NCI-H345 treated with DMSO at 0.1 percent for 48 hours (cell line): ENCODE results near the gene COL6A2.
"Not testable (repeated sequence)": the region's sequence is repeated elsewhere in the genome, so short reads cannot be mapped to it uniquely, and the experiment has no call there.

Experiments
- DNase-seq: peaks from one replicate; lab custom pipeline; 2025; ENCODE audit not compliant: unreplicated experiment; lab: John Stamatoyannopoulos, UW

Gene COL6A2

GRCh38 chr21:46154955-46155513 lies 57.1 kb downstream of the COL6A2 start:
- no peak for DNase-seq

- no peak for DNase-seq
These were observed 57.8 kb downstream of the COL6A2 start, which contains the start of gene FTCD for GRCh38 chr21:46155514-46156377. Gene FTCD (minus strand): TSS chr21:46155579. CDS start chr21:46155523, 56 bp downstream.

GRCh38 chr21:46156378-46156645 lies 58.4 kb downstream of the COL6A2 start:
- DNase-seq, result no peak

- DNase-seq, result no peak
These were observed 58.8 kb downstream of the COL6A2 start for GRCh38 chr21:46156678-46157077.

- no peak for DNase-seq
These were observed 59.6 kb downstream of the COL6A2 start for GRCh38 chr21:46157396-46157986.

- no peak for DNase-seq
These were observed 60.1 kb downstream of the COL6A2 start for GRCh38 chr21:46157987-46158451.

GRCh38 chr21:46158666-46159300 lies 60.9 kb downstream of the COL6A2 start:
- DNase-seq, result no peak

GRCh38 chr21:46159390-46159789 lies 61.5 kb downstream of the COL6A2 start:
- DNase-seq, result no peak

- DNase-seq, result no peak
These were observed 62.1 kb downstream of the COL6A2 start for GRCh38 chr21:46159841-46160656.

- DNase-seq, result no peak
These were observed 62.7 kb downstream of the COL6A2 start for GRCh38 chr21:46160657-46160906.

- no peak for DNase-seq
These were observed 63.2 kb downstream of the COL6A2 start for GRCh38 chr21:46160907-46161632.

- DNase-seq, result no peak
These were observed 64.0 kb downstream of the COL6A2 start for GRCh38 chr21:46161633-46162592.

GRCh38 chr21:46163380-46163779 lies 65.5 kb downstream of the COL6A2 start:
- no peak for DNase-seq

- DNase-seq, result no peak
These were observed 67.2 kb downstream of the COL6A2 start for GRCh38 chr21:46165098-46165497.

- DNase-seq, result no peak
These were observed 70.3 kb downstream of the COL6A2 start for GRCh38 chr21:46168238-46168637.

- no peak for DNase-seq
These were observed 70.9 kb downstream of the COL6A2 start for GRCh38 chr21:46168659-46169386.

GRCh38 chr21:46170436-46171193 lies 72.7 kb downstream of the COL6A2 start:
- not testable (repeated sequence) for DNase-seq

- no peak for DNase-seq
These were observed 73.7 kb downstream of the COL6A2 start for GRCh38 chr21:46171585-46171984.
